Smooth muscle cell of the coronary artery (primary cell): ENCODE results near the gene SRD5A2. TPM values are rescaled to one million over a fixed set of nuclear protein-coding genes. Genes with fewer than 3 reads are reported as not detected.

ENCODE experiments used
- total RNA-seq: library from RNA; depleted of rRNA; stranded (reverse); fragments of >200 nt; gene quantifications from 2 replicates; pipeline ENCODE4 v1.2.3, GENCODE V29; 2014; ENCODE audit warnings: low replicate concordance

The SRD5A2 gene
- total RNA-seq: not detected in 2 replicates

GRCh38 chr2:31580321-31581117, at the start of gene SRD5A2:
Gene SRD5A2 (minus strand): TSS chr2:31580938. CDS start chr2:31580900, 38 bp downstream.

Other genes starting within 250 kb of the SRD5A2 start
- gene XDH, start 166.2 kb downstream of the SRD5A2 start, total RNA-seq: 0.12 and 0.15 TPM in 2 replicates